H1 (cell line): ENCODE measurements around the gene KLHDC8A. TPM values are rescaled to one million over a fixed set of nuclear protein-coding genes. Genes with fewer than 3 reads are reported as not detected.

Experiments used
- ASH2L ChIP-seq: fragments of 200-600, 300-600 bp; sonication (generic); IDR thresholded peaks from one replicate; pipeline ENCODE4 v1.7.1; 2017; ENCODE audit warnings: low read length
- ATF2 ChIP-seq: IDR thresholded peaks from 2 replicates; pipeline ENCODE4 v1.6.1; 2012; ENCODE audit warnings: low read length, inconsistent platforms
- BRCA1 ChIP-seq: IDR thresholded peaks from 2 replicates; pipeline ENCODE4 v1.6.1; 2012; ENCODE audit warnings: low read depth, low read length, improper control_type of control experiment
- CHD1 ChIP-seq: IDR thresholded peaks from 2 replicates; pipeline ENCODE4 v1.6.1; 2012; ENCODE audit warnings: low read depth, low read length, improper control_type of control experiment
- EGR1 ChIP-seq: IDR thresholded peaks from 2 replicates; pipeline ENCODE4 v1.6.1; 2011; ENCODE audit warnings: low read depth, low read length, borderline replicate concordance
- EP300 ChIP-seq, 2 experiments: IDR thresholded peaks; 1 replicate in 1 of 2; 2 replicates in 1 of 2; pipeline ENCODE4 v1.6.1; 2011 to 2012; ENCODE audit warnings: low read depth in 2 of 2, low read length in 2 of 2, mild to moderate bottlenecking in 2 of 2, borderline replicate concordance in 1 of 2, inconsistent platforms in 1 of 2, moderate library complexity in 1 of 2
- GABPA ChIP-seq: IDR thresholded peaks from 2 replicates; pipeline ENCODE4 v1.6.1; 2011; ENCODE audit warnings: mild to moderate bottlenecking, low read length, moderate library complexity, borderline replicate concordance; ENCODE audit not compliant: insufficient read depth
- GTF2F1 ChIP-seq: IDR thresholded peaks from 2 replicates; pipeline ENCODE4 v1.6.1; 2012; ENCODE audit warnings: low read depth, low read length, improper control_type of control experiment, borderline replicate concordance
- HDAC6 ChIP-seq: IDR thresholded peaks from one replicate; pipeline ENCODE4 v1.7.1; 2012; ENCODE audit warnings: low read depth, mild to moderate bottlenecking, inconsistent platforms, low read length, moderate library complexity
- JUN ChIP-seq: IDR thresholded peaks from 2 replicates; pipeline ENCODE4 v1.6.1; 2011; ENCODE audit warnings: low read depth, mild to moderate bottlenecking, improper control_type of control experiment, low read length
- KDM5A ChIP-seq: fragments of 200-600 bp; IDR thresholded peaks from 2 replicates; pipeline ENCODE4 v1.7.1; 2012; ENCODE audit warnings: mild to moderate bottlenecking, low read length, inconsistent platforms, mixed read lengths
- MAFK ChIP-seq: IDR thresholded peaks from 2 replicates; pipeline ENCODE4 v1.6.1; 2012; ENCODE audit warnings: low read depth, mild to moderate bottlenecking, improper control_type of control experiment, low read length
- NRF1 ChIP-seq: IDR thresholded peaks from 2 replicates; pipeline ENCODE4 v1.6.1; 2011; ENCODE audit warnings: mild to moderate bottlenecking, low read depth, low read length, improper control_type of control experiment
- RAD21 ChIP-seq, 2 experiments: IDR thresholded peaks in 1 of 2; conservative IDR thresholded peaks in 1 of 2; 2 replicates each; pipeline ENCODE4 v1.6.1; 2011; ENCODE audit warnings: low read depth in 2 of 2, low read length in 2 of 2, improper control_type of control experiment in 1 of 2, inconsistent platforms in 1 of 2, mild to moderate bottlenecking in 1 of 2, moderate library complexity in 1 of 2
- RBBP5 ChIP-seq: IDR thresholded peaks from 2 replicates; pipeline ENCODE4 v1.7.1; 2012; ENCODE audit warnings: low read depth, mild to moderate bottlenecking, inconsistent platforms, low read length, moderate library complexity, borderline replicate concordance
- RNF2 ChIP-seq: fragments of 200-900, 300-1000 bp; sonication (generic); IDR thresholded peaks from 2 replicates; pipeline ENCODE4 v1.7.1; 2016; ENCODE audit warnings: borderline replicate concordance, low read depth, mild to moderate bottlenecking, antibody characterized with exemption, low read length; ENCODE audit not compliant: poor library complexity, severe bottlenecking; ENCODE audit errors: missing control alignments
- SUZ12 ChIP-seq: fragments of 200-600 bp; sonication (generic); IDR thresholded peaks from 2 replicates; pipeline ENCODE4 v1.6.1; 2012; ENCODE audit warnings: mild to moderate bottlenecking, inconsistent platforms, low read length, moderate library complexity, mixed read lengths
- TAF1 ChIP-seq: IDR thresholded peaks from 2 replicates; pipeline ENCODE4 v1.6.1; 2011; ENCODE audit warnings: mild to moderate bottlenecking, low read depth, low read length
- TAF7 ChIP-seq: optimal IDR thresholded peaks from 2 replicates; pipeline ENCODE3; 2011; ENCODE audit warnings: low read depth, mild to moderate bottlenecking, inconsistent platforms, low read length, moderate library complexity, borderline replicate concordance
- USF2 ChIP-seq: IDR thresholded peaks from 2 replicates; pipeline ENCODE4 v1.6.1; 2011; ENCODE audit warnings: low read length, improper control_type of control experiment
- polyA plus RNA-seq, 7 experiments: library from polyadenylated mRNA; depleted of rRNA in 3 of 7; stranded (reverse) in 5 of 7; unstranded in 2 of 7; fragments of >200 nt in 5 of 7; fragments of 200-250 nt in 2 of 7; gene quantifications; 1 replicate in 5 of 7; 2 replicates in 1 of 7; 4 replicates in 1 of 7; pipeline versions ENCODE4 v1.2.1 to v1.2.3, GENCODE V29; 2011 to 2013; ENCODE audit warnings: missing spikeins in 2 of 7, mixed read lengths in 2 of 7
- total RNA-seq: library from RNA; stranded (reverse); fragmentation: NEBNext Ultra II Directional; extraction: Animal tissue kit (Norgen Biotek cat#: 25700); gene quantifications from 2 replicates; pipeline ENCODE4 v1.2.1, GENCODE V29; 2021

KLHDC8A gene
- total and polyA plus RNA-seq, 2 of the 8 experiments (the other 6 are each of a cell fraction or from before 2014, with no cell fraction given), result 1.9 to 3.4 TPM

GRCh38 chr1:205313563-205314308 lies 43.0 kb downstream of the KLHDC8A start (continued):
- TF ChIP-seq ATF2 (no peak), BRCA1 (no peak), SUZ12 (no peak), TAF7 (peak; percentile 38), RAD21 (IDR thresholded peaks at IDR 0.05 in 1 of 2, conservative IDR thresholded peaks at IDR 0.05 in 1 of 2; ENCODE audit: low read depth in 2 of 2, low read length in 2 of 2) (0 out of 4 replicates have a peak, but pooled peaks of 1 of the 2 experiments have one; percentile 8), GTF2F1 (no peak), EP300 (IDR thresholded peaks at IDR 0.05; ENCODE audit: borderline replicate concordance in 1 of 2, low read depth in 2 of 2, low read length in 2 of 2) (0 out of 3 replicates have a peak, but pooled peaks of 1 of the 2 experiments have one; percentile 51), RNF2 (no peak), ASH2L (peak; percentile 77), CHD1 (no peak), JUN (no peak), KDM5A (no peak), HDAC6 (no peak), TAF1 (peak; percentile 75; the same call in 1 of the 2 replicates), GABPA (peak; percentile 14; the same call in 1 of the 2 replicates), NRF1 (no peak), USF2 (no peak), RBBP5 (no peak; the same call in 1 of the 2 replicates), EGR1 (peak; percentile 25; the same call in 1 of the 2 replicates), MAFK (no peak)
